ENCODE results near the gene RNF145.

GRCh38 chr5:159249158-159249557 is 39.8 kb upstream of the RNF145 start:
- TF ChIP-seq CTCF (IDR thresholded peaks at IDR 0.05 in 8 of 11, conservative IDR thresholded peaks at IDR 0.05 in 3 of 11) (no peak), POLR2AphosphoS5 (IDR thresholded peaks at IDR 0.05) (no peak), POLR2A (IDR thresholded peaks at IDR 0.05) (no peak)

All from spleen (tissue), 7 donors.